Measurements from ENCODE around the gene METRN. TPM values are rescaled to one million over a fixed set of nuclear protein-coding genes. Genes with fewer than 3 reads are reported as not detected.

METRN gene
- total RNA-seq, 1 donor from 2014 or later: 32.2 TPM

- Histone ChIP-seq H3K27ac (no peak overlapping the region), H3K27me3 (no peaks in the 10 kb centered on the region), H3K36me3 (no peaks in the 10 kb centered on the region), H3K4me3 (no peak overlapping the region), H3K4me1 (peaks cover 1% of the 10 kb centered on the region), H3K9me3 (no peaks in the 10 kb centered on the region)
- TF ChIP-seq CTCF (IDR thresholded peaks at IDR 0.05) (no peak), POLR2A (IDR thresholded peaks at IDR 0.05) (no peak), POLR2AphosphoS5 (IDR thresholded peaks at IDR 0.05; ENCODE audit: insufficient read depth in 1 of 2, low read depth in 1 of 2) (no peak)
- DNase-seq (ENCODE audit: extremely low spot score in 2 of 2): no peak
- intact Hi-C loops (cut with DNase I): no loop called here
Observed at GRCh38 chr16:765488-765865, 50.6 kb downstream of the METRN start.

- Histone ChIP-seq H3K9me3 (no peaks in the 10 kb centered on the region), H3K27me3 (no peaks in the 10 kb centered on the region), H3K27ac (no peak overlapping the region), H3K36me3 (no peaks in the 10 kb centered on the region), H3K4me3 (no peak overlapping the region), H3K4me1 (no peaks in the 10 kb centered on the region)
- no peak for DNase-seq (ENCODE audit: extremely low spot score in 2 of 2)
- intact Hi-C loops (cut with DNase I): no loop called here
- TF ChIP-seq CTCF (IDR thresholded peaks at IDR 0.05) (no peak), POLR2AphosphoS5 (IDR thresholded peaks at IDR 0.05; ENCODE audit: insufficient read depth in 1 of 2, low read depth in 1 of 2) (no peak), POLR2A (IDR thresholded peaks at IDR 0.05) (no peak)
Observed at GRCh38 chr16:766008-766819, 51.3 kb downstream of the METRN start.

GRCh38 chr16:766820-767640, 52.1 kb downstream of the METRN start:
- no peak for TF ChIP-seq POLR2A (IDR thresholded peaks at IDR 0.05)
- no peak for TF ChIP-seq POLR2AphosphoS5 (IDR thresholded peaks at IDR 0.05; ENCODE audit: insufficient read depth in 1 of 2, low read depth in 1 of 2)
- no peak for TF ChIP-seq CTCF (IDR thresholded peaks at IDR 0.05)
- no peaks in the 10 kb centered on the region for H3K9me3 ChIP-seq
- no peak overlapping the region for H3K27ac ChIP-seq
- no peaks in the 10 kb centered on the region for H3K36me3 ChIP-seq
- intact Hi-C loops (cut with DNase I): no loop called here
- H3K27me3 ChIP-seq: no peaks in the 10 kb centered on the region
- no peak overlapping the region for H3K4me3 ChIP-seq
- H3K4me1 ChIP-seq: no peaks in the 10 kb centered on the region
- DNase-seq (ENCODE audit: extremely low spot score in 2 of 2): no peak

- H3K9me3 ChIP-seq: no peaks in the 10 kb centered on the region
- no peaks in the 10 kb centered on the region for H3K27me3 ChIP-seq
- H3K36me3 ChIP-seq: no peaks in the 10 kb centered on the region
- TF ChIP-seq CTCF (IDR thresholded peaks at IDR 0.05) (no peak), POLR2AphosphoS5 (IDR thresholded peaks at IDR 0.05; ENCODE audit: insufficient read depth in 1 of 2, low read depth in 1 of 2) (no peak), POLR2A (IDR thresholded peaks at IDR 0.05) (no peak)
- H3K4me3 ChIP-seq: no peak overlapping the region
- H3K27ac ChIP-seq: no peak overlapping the region
- no peak for DNase-seq (ENCODE audit: extremely low spot score in 2 of 2)
- intact Hi-C loops (cut with DNase I): no loop called here
- H3K4me1 ChIP-seq: no peaks in the 10 kb centered on the region
Observed at GRCh38 chr16:767743-768235, 52.9 kb downstream of the METRN start.

All from vagina (tissue), 2 donors.